Regular cardiac myocyte (primary cell): ENCODE data around the gene TBRG1. TPM values are rescaled to one million over a fixed set of nuclear protein-coding genes. Genes with fewer than 3 reads are reported as not detected.

ENCODE experiments used
- total RNA-seq: library from RNA; depleted of rRNA; stranded (reverse); fragments of >200 nt; gene quantifications from 2 replicates; pipeline ENCODE4 v1.2.3, GENCODE V29; 2014

Gene TBRG1
- total RNA-seq = 23.6 and 28.2 TPM in 2 replicates

GRCh38 chr11:124622531-124623451 lies at the start of gene TBRG1:
Gene TBRG1, plus strand, starts transcription at chr11:124622864. Its CDS starts 220 bp downstream, at chr11:124623084.

GRCh38 chr11:124611064-124611463 lies 11.6 kb upstream of the TBRG1 start, which contains the start of gene PANX3:
Gene PANX3, plus strand, starts transcription at chr11:124611428. Its CDS starts 129 bp downstream, at chr11:124611557.

GRCh38 chr11:124673333-124674167 lies 50.9 kb downstream of the TBRG1 start, which contains the start of the genes SIAE and SPA17:
Gene SIAE, minus strand, starts transcription at chr11:124673739. Its CDS starts 31 bp downstream, at chr11:124673708.
Gene SPA17, plus strand, starts transcription at chr11:124673904. Its CDS starts 1,361 bp downstream, at chr11:124675265.

Other genes starting within 250 kb of the TBRG1 start
- not detected in 2 replicates for gene OR8B2, start 238.4 kb upstream of the TBRG1 start, total RNA-seq
- gene OR8B3, start 223.8 kb upstream of the TBRG1 start, total RNA-seq = not detected in 2 replicates
- gene OR8B4, start 198.0 kb upstream of the TBRG1 start, total RNA-seq = not detected in 2 replicates
- not detected in 2 replicates for gene OR8B8, start 177.2 kb upstream of the TBRG1 start, total RNA-seq
- not detected in 2 replicates for gene OR8B12, start 79.2 kb upstream of the TBRG1 start, total RNA-seq
- gene OR8A1, start 52.9 kb upstream of the TBRG1 start, total RNA-seq = not detected in 2 replicates
- not detected in 2 replicates for gene PANX3, start 11.4 kb upstream of the TBRG1 start, total RNA-seq
- 7.1 and 18.6 TPM in 2 replicates for gene SIAE, start 50.9 kb downstream of the TBRG1 start, total RNA-seq
- gene SPA17, start 51.0 kb downstream of the TBRG1 start, total RNA-seq = 8.2 and 13.0 TPM in 2 replicates
- gene NRGN, start 117.1 kb downstream of the TBRG1 start, total RNA-seq = 0.28 and 0.77 TPM in 2 replicates
- not detected in 2 replicates for gene VSIG2, start 129.4 kb downstream of the TBRG1 start, total RNA-seq
- 2.5 and 7.1 TPM in 2 replicates for gene ESAM, start 139.4 kb downstream of the TBRG1 start, total RNA-seq
- 8.5 and 8.8 TPM in 2 replicates for gene MSANTD2, start 177.5 kb downstream of the TBRG1 start, total RNA-seq
- gene ROBO3, start 242.6 kb downstream of the TBRG1 start, total RNA-seq = 6.1 and 6.2 TPM in 2 replicates